Measurements from ENCODE around the gene MDM1.

DNA sequence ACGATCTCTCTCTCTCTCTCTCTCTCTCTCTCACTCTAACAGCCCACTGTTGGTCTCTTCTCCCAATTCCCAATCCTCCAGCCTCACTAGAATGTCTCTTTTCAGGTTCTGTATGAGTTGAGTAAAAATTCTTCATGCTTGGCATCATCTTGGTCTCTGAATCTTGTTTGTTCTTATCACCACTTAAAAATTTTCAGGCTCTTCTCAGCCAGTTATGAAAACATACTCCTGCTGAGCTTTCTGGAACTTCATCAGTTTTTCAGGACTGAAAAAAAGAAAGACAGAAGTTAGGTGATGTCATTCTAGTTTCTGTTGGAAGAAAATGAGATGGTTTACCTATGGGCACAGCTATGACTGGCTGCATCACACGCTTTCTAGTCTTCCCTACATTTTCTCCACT lies 67.3 kb downstream of the MDM1 start:
- TF ChIP-seq, protein P1, sequence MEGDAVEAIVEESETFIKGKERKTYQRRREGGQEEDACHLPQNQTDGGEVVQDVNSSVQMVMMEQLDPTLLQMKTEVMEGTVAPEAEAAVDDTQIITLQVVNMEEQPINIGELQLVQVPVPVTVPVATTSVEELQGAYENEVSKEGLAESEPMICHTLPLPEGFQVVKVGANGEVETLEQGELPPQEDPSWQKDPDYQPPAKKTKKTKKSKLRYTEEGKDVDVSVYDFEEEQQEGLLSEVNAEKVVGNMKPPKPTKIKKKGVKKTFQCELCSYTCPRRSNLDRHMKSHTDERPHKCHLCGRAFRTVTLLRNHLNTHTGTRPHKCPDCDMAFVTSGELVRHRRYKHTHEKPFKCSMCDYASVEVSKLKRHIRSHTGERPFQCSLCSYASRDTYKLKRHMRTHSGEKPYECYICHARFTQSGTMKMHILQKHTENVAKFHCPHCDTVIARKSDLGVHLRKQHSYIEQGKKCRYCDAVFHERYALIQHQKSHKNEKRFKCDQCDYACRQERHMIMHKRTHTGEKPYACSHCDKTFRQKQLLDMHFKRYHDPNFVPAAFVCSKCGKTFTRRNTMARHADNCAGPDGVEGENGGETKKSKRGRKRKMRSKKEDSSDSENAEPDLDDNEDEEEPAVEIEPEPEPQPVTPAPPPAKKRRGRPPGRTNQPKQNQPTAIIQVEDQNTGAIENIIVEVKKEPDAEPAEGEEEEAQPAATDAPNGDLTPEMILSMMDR (IDR thresholded peaks at IDR 0.05): no peak
- TF ChIP-seq POLR2A (IDR thresholded peaks at IDR 0.05): no peak
- TF ChIP-seq POLR2AphosphoS5 (IDR thresholded peaks at IDR 0.05): no peak

Data from upper lobe of left lung (tissue), 4 donors.